Ramos (cell line): ENCODE results near the gene ASTN1.
"Not testable (repeated sequence)": the region's sequence is repeated elsewhere in the genome, so short reads cannot be mapped to it uniquely, and the experiment has no call there.

Experiments
- in situ Hi-C: fragments of 300-500 bp; cut with MboI; formaldehyde crosslinking; loops from one replicate; pipeline ENCODE4 v1.14.3; 2022; ENCODE audit warnings: low sequenced_read_pairs; ENCODE audit not compliant: unreplicated experiment

Gene ASTN1

DNA sequence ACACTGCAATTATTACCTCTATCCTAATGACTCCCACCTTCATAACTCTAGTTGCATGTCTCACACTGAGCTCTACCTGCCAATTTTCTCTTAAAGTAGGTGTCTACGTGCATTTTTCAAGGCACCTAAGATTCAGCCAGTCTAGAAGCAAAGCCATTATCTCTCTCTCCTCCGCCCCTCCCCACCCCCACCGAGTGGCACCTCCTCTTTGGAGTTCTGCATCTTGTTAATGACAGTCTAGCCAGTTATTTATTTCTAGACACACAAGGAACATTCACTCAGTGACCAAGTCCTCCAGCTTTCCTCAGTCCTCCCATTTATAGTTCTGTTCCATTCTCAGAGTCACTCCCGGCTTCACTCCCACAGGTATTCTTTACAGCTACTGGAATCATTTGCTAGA is 47.6 kb downstream of the ASTN1 start:
- in situ Hi-C loops, result no loop called here

DNA sequence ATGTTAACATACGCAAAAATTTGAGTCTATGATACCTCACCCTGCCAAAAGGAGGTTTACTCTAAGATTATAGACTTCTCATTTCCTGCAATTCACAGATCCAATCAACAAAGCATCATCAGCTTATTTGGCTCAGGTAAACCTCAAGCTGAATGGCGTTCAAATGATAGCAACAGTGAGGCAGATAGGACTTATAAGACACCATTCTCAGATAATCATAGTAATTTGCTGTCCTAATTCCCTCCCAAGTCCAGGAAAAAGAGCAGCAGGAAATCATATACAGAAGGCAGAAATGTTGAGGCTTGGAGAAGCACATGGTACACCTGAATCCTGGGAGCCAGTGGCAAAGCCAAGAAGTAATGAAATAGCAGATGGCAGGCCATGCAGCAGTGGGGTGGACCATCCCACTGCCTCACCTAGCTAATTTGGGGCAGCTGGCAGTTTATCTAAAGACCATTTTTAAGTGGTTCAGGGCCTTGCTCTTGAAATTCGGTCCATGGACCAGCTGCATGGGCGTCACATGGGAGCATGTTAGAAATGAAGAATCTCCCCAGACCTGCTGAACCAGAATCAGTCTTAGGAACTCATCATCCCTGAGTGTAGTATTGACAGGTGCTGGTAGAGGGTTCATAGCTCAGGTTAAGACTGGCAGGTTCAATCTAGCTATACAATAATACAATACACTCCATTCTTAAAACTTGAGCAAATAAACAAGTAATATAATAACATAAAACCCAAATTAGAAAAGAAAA is 57.7 kb downstream of the ASTN1 start:
- in situ Hi-C loops, result no loop called here

GRCh38 chr1:177106196-177106595 is 58.3 kb downstream of the ASTN1 start:
- in situ Hi-C loops, result no loop called here

- in situ Hi-C loops, result no loop called here
Measured at GRCh38 chr1:177103005-177103852, 61.3 kb downstream of the ASTN1 start.

- in situ Hi-C loops, result no loop called here
Measured at GRCh38 chr1:177092001-177092400, 72.5 kb downstream of the ASTN1 start.

- in situ Hi-C loops, result no loop called here
Measured at GRCh38 chr1:177091040-177091439, 73.5 kb downstream of the ASTN1 start.

GRCh38 chr1:177088966-177089365 is 75.5 kb downstream of the ASTN1 start:
- in situ Hi-C loops, result no loop called here

- in situ Hi-C loops, result no loop called here
Measured at GRCh38 chr1:177082855-177083693, 81.4 kb downstream of the ASTN1 start.

- in situ Hi-C loops, result no loop called here
Measured at GRCh38 chr1:177080564-177080963, 83.9 kb downstream of the ASTN1 start.

DNA sequence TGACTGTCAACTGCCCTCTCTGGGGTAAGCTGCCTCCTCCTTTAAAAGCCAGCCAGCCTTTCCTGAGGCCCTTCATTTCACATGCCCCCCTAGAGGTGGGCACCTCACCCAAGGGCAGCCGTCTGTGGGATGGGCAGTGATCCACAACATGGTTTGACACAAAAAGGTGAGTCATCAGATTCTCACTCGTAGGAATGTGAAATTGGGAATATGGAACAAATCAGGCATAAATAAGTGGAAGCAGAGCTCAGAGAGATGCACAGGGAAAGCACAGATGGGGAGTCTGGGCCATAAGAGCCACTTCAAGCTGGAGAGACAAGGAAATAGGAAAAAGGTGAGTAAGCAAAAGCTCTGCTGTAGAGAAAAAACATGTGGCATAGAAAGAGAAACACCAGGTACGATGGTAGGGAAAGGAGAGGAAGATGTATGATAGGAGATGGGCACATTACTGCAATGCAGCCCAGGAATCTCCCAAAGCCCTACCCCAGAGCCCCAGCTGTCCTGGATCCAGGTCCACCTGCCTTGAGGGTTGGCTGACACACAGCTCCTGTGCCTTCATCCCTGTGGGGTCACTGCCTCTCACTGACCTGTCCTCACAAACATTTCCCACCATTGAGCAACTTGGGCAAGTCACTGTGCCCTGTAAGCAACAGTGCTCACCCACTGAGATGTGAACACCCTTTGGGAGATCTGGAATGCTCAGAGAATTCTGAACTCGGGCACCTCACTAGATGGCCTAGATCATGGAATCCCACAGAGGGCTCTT is 86.6 kb downstream of the ASTN1 start:
- in situ Hi-C loops, result no loop called here

GRCh38 chr1:177077006-177077405 is 87.5 kb downstream of the ASTN1 start:
- in situ Hi-C loops, result no loop called here

DNA sequence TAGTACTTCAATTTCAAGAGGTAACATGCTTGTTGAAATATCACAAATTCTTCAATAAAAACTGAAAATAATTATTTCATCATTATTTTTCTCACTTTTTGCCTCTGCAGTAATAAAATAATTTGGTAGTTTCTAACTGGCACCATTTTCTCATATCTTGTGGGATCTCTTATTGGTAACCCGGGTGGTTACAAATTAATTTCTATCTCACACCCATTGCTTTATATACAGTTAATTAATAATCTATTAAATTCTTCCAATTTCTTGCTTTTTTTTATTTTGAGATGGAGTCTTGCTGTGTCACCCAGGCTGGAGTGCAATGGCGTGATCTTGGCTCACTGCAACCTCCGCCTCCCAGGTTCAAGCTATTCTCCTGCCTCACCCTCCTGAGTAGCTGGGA is 89.7 kb downstream of the ASTN1 start:
- in situ Hi-C loops, result not testable (repeated sequence)

- in situ Hi-C loops, result no loop called here
Measured at GRCh38 chr1:177069490-177069889, 95.0 kb downstream of the ASTN1 start.

- in situ Hi-C loops, result no loop called here
Measured at GRCh38 chr1:177067752-177068410, 96.6 kb downstream of the ASTN1 start.

DNA sequence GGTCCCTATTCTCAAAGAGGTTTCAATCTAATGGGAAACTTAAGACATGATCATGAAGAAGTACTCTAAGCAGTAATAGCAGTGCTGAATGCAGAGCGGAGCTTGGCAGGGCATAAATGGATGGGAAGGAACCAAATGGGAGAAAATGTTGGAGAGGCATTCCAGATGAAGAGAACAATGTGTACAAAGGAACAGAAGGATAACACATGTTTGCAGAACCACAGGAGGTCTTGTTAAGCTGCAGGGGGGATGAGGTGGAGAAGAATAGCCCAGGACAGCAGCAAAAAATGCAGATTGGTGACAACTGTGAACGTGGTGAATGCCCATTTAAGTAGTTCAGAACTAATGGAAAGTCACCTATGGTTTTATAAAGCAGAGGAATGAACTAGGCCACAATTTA is 99.1 kb downstream of the ASTN1 start:
- in situ Hi-C loops, result no loop called here

DNA sequence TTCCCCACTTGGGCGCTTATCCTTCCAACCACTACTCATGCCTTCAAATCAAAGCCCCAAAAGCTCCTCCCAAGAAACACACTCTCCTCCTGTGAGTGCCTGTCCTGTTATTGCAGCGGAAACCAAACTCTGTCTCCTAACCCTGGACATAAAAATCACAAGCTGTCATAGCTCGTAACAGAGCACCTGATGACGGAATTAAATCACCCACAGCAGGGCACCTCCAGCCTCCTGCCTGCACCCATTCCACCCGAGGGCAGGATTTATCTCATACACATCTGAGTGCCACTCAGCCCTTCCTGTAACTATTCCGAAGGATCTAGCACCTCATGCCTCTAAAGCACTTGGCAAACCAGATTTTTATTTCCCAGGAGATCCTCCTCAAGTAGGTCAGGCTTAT is 100.9 kb downstream of the ASTN1 start:
- in situ Hi-C loops, result no loop called here

DNA sequence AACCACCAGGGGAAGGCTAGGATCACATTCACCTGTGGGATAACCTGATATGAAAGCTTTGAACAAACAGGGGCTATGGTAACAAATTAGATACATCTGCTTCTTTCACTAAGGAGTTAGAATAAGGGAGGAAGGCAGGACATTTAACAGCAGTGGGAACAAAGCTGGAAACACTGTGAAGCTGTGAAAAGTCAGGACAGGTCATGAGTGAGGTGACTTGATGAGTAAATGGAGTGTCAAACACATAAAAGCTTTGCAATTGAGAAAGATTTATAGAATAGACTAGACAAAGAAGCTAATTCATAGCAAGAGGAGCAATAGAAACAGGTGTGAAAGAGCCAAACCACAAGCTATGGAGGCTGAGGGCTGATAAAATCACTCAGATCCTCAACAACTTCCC is 110.0 kb downstream of the ASTN1 start:
- in situ Hi-C loops, result no loop called here

DNA sequence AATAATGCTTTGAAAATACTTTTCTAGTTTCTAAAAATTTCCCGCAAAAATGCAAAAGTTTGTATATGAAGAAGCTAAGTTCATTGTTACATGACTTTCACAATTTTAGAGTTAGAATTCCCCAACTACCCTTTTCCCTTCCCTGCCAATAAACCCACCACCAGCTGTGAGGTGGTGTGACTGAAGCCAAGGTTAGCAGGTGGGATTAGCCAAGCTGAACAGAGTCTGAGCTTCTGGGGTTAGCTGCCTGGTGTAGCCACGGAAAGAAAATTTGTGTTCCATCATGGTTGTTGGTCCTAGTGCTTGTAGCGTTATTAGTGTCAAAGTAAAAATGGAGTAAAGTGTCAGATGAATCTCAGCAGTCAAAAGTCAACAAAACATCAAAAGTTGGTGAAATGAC is 110.9 kb downstream of the ASTN1 start:
- in situ Hi-C loops, result no loop called here

DNA sequence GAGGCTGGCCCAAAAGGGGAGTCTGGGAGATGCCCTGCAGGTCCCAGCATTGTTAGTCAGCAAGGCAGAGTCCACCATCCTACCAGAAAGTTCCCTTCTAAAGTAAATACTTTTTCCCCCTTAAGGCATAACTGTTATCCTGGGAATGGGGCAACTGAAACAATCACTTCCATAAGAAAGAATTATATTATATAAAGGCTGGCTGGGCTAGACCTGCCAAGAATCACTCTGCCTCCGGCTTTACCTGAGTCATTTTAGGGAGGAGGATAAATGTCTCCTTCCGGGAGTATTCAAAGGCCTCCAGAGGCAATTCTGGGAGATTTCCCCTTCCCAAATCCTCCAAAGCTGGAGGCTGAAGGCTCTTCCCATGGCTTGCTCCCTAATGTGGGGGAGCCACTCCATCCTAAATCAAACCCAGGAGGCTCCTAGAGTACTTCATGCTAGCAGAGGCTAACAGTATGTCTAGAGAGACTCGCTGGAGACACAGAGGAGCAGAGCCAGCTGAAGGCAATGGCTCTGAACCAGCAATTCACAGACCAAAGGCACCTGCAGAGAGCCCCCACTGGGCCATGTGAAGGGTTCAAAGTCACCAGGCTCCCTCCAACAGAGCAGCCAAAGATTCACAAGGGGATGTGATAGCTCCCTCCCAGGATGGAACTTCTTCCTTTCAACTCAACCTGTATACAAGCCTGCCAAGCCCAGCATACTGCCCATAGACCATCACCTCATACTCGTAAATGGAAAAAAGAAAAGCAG is 116.0 kb downstream of the ASTN1 start:
- in situ Hi-C loops, result no loop called here
